Prostate gland (tissue), 2 donors: ENCODE results near the gene CPSF3. TPM values are rescaled to one million over a fixed set of nuclear protein-coding genes. Genes with fewer than 3 reads are reported as not detected.

Source experiments
- DNase-seq: peaks from one replicate; pipeline ENCODE4 v3.0.0-alpha.2; 2019; ENCODE audit warnings: low spot score
- H3K27ac ChIP-seq, 2 donors: fragments of 200-600 bp; sonication (generic); 2 replicates each; pipeline ENCODE4 v1.5.1; 2017 to 2019
- H3K27me3 ChIP-seq: fragments of 200-600 bp; sonication (generic); replicated peaks from 2 replicates; pipeline ENCODE4 v1.5.1; 2019; ENCODE audit not compliant: insufficient read depth
- H3K36me3 ChIP-seq, 2 donors: fragments of 200-600 bp; sonication (generic); 1 replicate in 1 of 2; 2 replicates in 1 of 2; pipeline versions ENCODE4 v1.5.1 to v1.8.1; 2017 to 2019
- H3K4me1 ChIP-seq: fragments of 200-600 bp; sonication (generic); replicated peaks from 2 replicates; pipeline ENCODE4 v1.5.1; 2019
- H3K4me3 ChIP-seq, 2 donors: fragments of 200-600 bp; sonication (generic); 2 replicates each; pipeline ENCODE4 v1.5.1; 2017 to 2019
- H3K9me3 ChIP-seq: fragments of 200-600 bp; sonication (generic); 2 replicates; pipeline ENCODE4 v1.5.1; 2017
- CTCF ChIP-seq, 4 experiments: fragments of 200-600 bp in 2 of 4; fragments of 450-650 bp in 2 of 4; sonication (generic) in 2 of 4; IDR thresholded peaks; 1 replicate in 3 of 4; 2 replicates in 1 of 4; pipeline ENCODE4 v1.5.1; 2016 to 2019; ENCODE audit warnings: antibody characterized with exemption in 4 of 4, mild to moderate bottlenecking in 2 of 4, moderate library complexity in 2 of 4
- POLR2A ChIP-seq: fragments of 450-650 bp; IDR thresholded peaks from one replicate; pipeline ENCODE4 v1.6.1; 2016; ENCODE audit warnings: antibody characterized with exemption, mild to moderate bottlenecking
- POLR2AphosphoS5 ChIP-seq: sonication (generic); formaldehyde crosslinking; IDR thresholded peaks from one replicate; pipeline ENCODE4 v1.6.1; 2017; ENCODE audit warnings: antibody characterized with exemption
- WGBS: methylation state at CpG from one replicate; pipeline ENCODE4 v1.1.5; 2018; 5-methylcytosine and 5-hydroxymethylcytosine counted together
- intact Hi-C: fragments of 100-400 bp; cut with DNase I; formaldehyde crosslinking; loops from one replicate; pipeline ENCODE4 v1.14.2; 2022
- total RNA-seq, 2 donors: library from RNA; depleted of rRNA; stranded (reverse); fragments of >200 nt; gene quantifications; one replicate each; pipeline ENCODE4 v1.1.0, GENCODE V29; 2016

Gene CPSF3
- total RNA-seq, 2 donors from 2014 or later = 24.8 to 50.8 TPM

- no peaks in the 10 kb centered on the region for H3K36me3 ChIP-seq
- H3K4me3 ChIP-seq = no peak overlapping the region
- no peak for TF ChIP-seq POLR2A
- TF ChIP-seq CTCF (IDR thresholded peaks at IDR 0.05) = no peak
- no peak for TF ChIP-seq POLR2AphosphoS5
- no peaks in the 10 kb centered on the region for H3K4me1 ChIP-seq
- intact Hi-C loops = no loop called here
- no peaks in the 10 kb centered on the region for H3K9me3 ChIP-seq
- WGBS = 88% methylated on average over 16 of the region's 16 CpGs
- H3K27ac ChIP-seq = no peak overlapping the region
- H3K27me3 ChIP-seq = no peaks in the 10 kb centered on the region
- no peak for DNase-seq
Observed at GRCh38 chr2:9415516-9416169, 7.8 kb upstream of the CPSF3 start.

- Histone ChIP-seq H3K4me1 (peaks cover 2% of the 10 kb centered on the region), H3K27ac (no peak overlapping the region), H3K36me3 (no peaks in the 10 kb centered on the region), H3K27me3 (no peaks in the 10 kb centered on the region), H3K9me3 (no peaks in the 10 kb centered on the region), H3K4me3 (no peak overlapping the region)
- intact Hi-C loops = no loop called here
- TF ChIP-seq CTCF (IDR thresholded peaks at IDR 0.05) (no peak), POLR2AphosphoS5 (no peak), POLR2A (no peak)
- DNase-seq = no peak
- WGBS = 93% methylated on average over 9 of the region's 9 CpGs
Observed at GRCh38 chr2:9416267-9416961, 7.0 kb upstream of the CPSF3 start.

GRCh38 chr2:9416962-9417316 is 6.5 kb upstream of the CPSF3 start:
- Histone ChIP-seq H3K9me3 (no peaks in the 10 kb centered on the region), H3K4me3 (no peak overlapping the region), H3K27me3 (no peaks in the 10 kb centered on the region), H3K27ac (no peak overlapping the region), H3K4me1 (peaks cover 2% of the 10 kb centered on the region), H3K36me3 (no peaks in the 10 kb centered on the region)
- TF ChIP-seq CTCF (IDR thresholded peaks at IDR 0.05) (no peak), POLR2A (no peak)
- intact Hi-C loops = no loop called here
- DNase-seq = no peak
- 91% methylated on average over 7 of the region's 7 CpGs for WGBS

- no peak overlapping the region for H3K4me3 ChIP-seq
- H3K4me1 ChIP-seq = peaks cover 2% of the 10 kb centered on the region
- intact Hi-C loops = no loop called here
Observed at GRCh38 chr2:9417725-9418124, 5.7 kb upstream of the CPSF3 start.

More at GRCh38 chr2:9417725-9418124, 5.7 kb upstream of the CPSF3 start:
- H3K27me3 ChIP-seq = no peaks in the 10 kb centered on the region
- no peak for DNase-seq
- no peaks in the 10 kb centered on the region for H3K9me3 ChIP-seq
- 45% methylated on average over 3 of the region's 3 CpGs for WGBS
- H3K27ac ChIP-seq = no peak overlapping the region
- H3K36me3 ChIP-seq = no peaks in the 10 kb centered on the region
- no peak for TF ChIP-seq CTCF (IDR thresholded peaks at IDR 0.05)
- no peak for TF ChIP-seq POLR2A
- no peak for TF ChIP-seq POLR2AphosphoS5
